ENCODE results near the gene SEMA5B.

GRCh38 chr3:122898298-122898697 lies 129.3 kb downstream of the SEMA5B start:
- no peak for TF ChIP-seq POLR2A (IDR thresholded peaks at IDR 0.05; ENCODE audit: low read depth, low read length)
- TF ChIP-seq SMC3 (IDR thresholded peaks at IDR 0.05; ENCODE audit: low read depth, low read length), result no peak
- no peak for TF ChIP-seq RAD21 (IDR thresholded peaks at IDR 0.05; ENCODE audit: low read length)
- no peak for TF ChIP-seq CTCF (conservative IDR thresholded peaks at IDR 0.05; ENCODE audit: low read depth, low read length)
- TF ChIP-seq MXI1 (IDR thresholded peaks at IDR 0.05; ENCODE audit: borderline replicate concordance, low read depth, low read length), result no peak
- TF ChIP-seq NFE2L2 (IDR thresholded peaks at IDR 0.05; ENCODE audit: low read depth, low read length), result no peak
- TF ChIP-seq USF2 (IDR thresholded peaks at IDR 0.05; ENCODE audit: low read depth, low read length), result no peak
- TF ChIP-seq FOS (IDR thresholded peaks at IDR 0.05; ENCODE audit: low read depth, low read length), result no peak
- TF ChIP-seq ELK1 (IDR thresholded peaks at IDR 0.05; ENCODE audit: borderline replicate concordance, low read depth, low read length), result no peak
- no peak for TF ChIP-seq RFX5 (IDR thresholded peaks at IDR 0.05; ENCODE audit: low read depth, low read length)
- no peak for TF ChIP-seq MAFK (IDR thresholded peaks at IDR 0.05; ENCODE audit: low read depth, low read length)
- no peak for TF ChIP-seq BHLHE40 (IDR thresholded peaks at IDR 0.05; ENCODE audit: low read depth, low read length)

All from IMR-90 (cell line).